Measurements from ENCODE around the gene EBF3. TPM values are rescaled to one million over a fixed set of nuclear protein-coding genes. Genes with fewer than 3 reads are reported as not detected.
A peak's percentile ranks its signal among the peaks of the same experiment; 100 is the strongest.

EBF3 gene
- total RNA-seq, 4 donors from 2014 or later, result 1.5 to 4.1 (median 1.9) TPM; not detected in 1

- TF ChIP-seq CTCF (IDR thresholded peaks at IDR 0.05) (no peak), POLR2A (IDR thresholded peaks at IDR 0.05) (no peak)
- Histone ChIP-seq H3K36me3 (no peaks in the 10 kb centered on the region), H3K9me3 (no peaks in the 10 kb centered on the region), H3K4me3 (no peak overlapping the region), H3K4me1 (peaks cover 0 to 15% (median 0%) of the 10 kb centered on the region in 4 donors), H3K27ac (no peak overlapping the region), H3K27me3 (peaks cover 0 to 36% of the 10 kb centered on the region in 2 donors)
- DNase-seq, result no peak
Measured at GRCh38 chr10:129955601-129956285, 8.3 kb downstream of the EBF3 start.

GRCh38 chr10:129954492-129955315 is 9.4 kb downstream of the EBF3 start:
- Histone ChIP-seq H3K27ac (no peak overlapping the region), H3K27me3 (peaks cover 0 to 26% of the 10 kb centered on the region in 2 donors), H3K36me3 (no peaks in the 10 kb centered on the region), H3K4me3 (no peak overlapping the region), H3K4me1 (peaks cover 0 to 14% (median 0%) of the 10 kb centered on the region in 4 donors), H3K9me3 (no peaks in the 10 kb centered on the region)
- no peak for DNase-seq
- TF ChIP-seq CTCF (IDR thresholded peaks at IDR 0.05), result no peak

GRCh38 chr10:129953119-129954051 is 10.7 kb downstream of the EBF3 start:
- Histone ChIP-seq H3K27me3 (peaks cover 0 to 12% of the 10 kb centered on the region in 2 donors), H3K4me1 (peaks cover 0 to 1% (median 0%) of the 10 kb centered on the region in 4 donors), H3K4me3 (no peak overlapping the region), H3K36me3 (no peaks in the 10 kb centered on the region), H3K27ac (no peak overlapping the region), H3K9me3 (no peaks in the 10 kb centered on the region)
- DNase-seq, result peak in 1 of 3 donors; percentile 10
- TF ChIP-seq CTCF (IDR thresholded peaks at IDR 0.05) (no peak), POLR2A (IDR thresholded peaks at IDR 0.05) (no peak)

- TF ChIP-seq CTCF (IDR thresholded peaks at IDR 0.05), result no peak
- TF ChIP-seq POLR2A (IDR thresholded peaks at IDR 0.05), result no peak
- no peaks in the 10 kb centered on the region for H3K9me3 ChIP-seq
- H3K36me3 ChIP-seq, result no peaks in the 10 kb centered on the region
- H3K4me1 ChIP-seq, result no peaks in the 10 kb centered on the region
- no peak overlapping the region for H3K4me3 ChIP-seq
- DNase-seq, result no peak
- peaks cover 0 to 5% of the 10 kb centered on the region in 2 donors for H3K27me3 ChIP-seq
- H3K27ac ChIP-seq, result no peak overlapping the region
Measured at GRCh38 chr10:129952378-129953118, 11.5 kb downstream of the EBF3 start.

- DNase-seq, result peak in 1 of 3 donors; percentile 13
- Histone ChIP-seq H3K4me1 (no peaks in the 10 kb centered on the region), H3K4me3 (no peak overlapping the region), H3K27ac (no peak overlapping the region), H3K27me3 (peaks cover 0 to 2% of the 10 kb centered on the region in 2 donors), H3K36me3 (no peaks in the 10 kb centered on the region), H3K9me3 (no peaks in the 10 kb centered on the region)
- TF ChIP-seq POLR2A (IDR thresholded peaks at IDR 0.05) (no peak), CTCF (IDR thresholded peaks at IDR 0.05) (no peak)
Measured at GRCh38 chr10:129951970-129952265, 12.2 kb downstream of the EBF3 start.

All from Peyer's patch (tissue), 4 donors.